Osteocyte (in vitro differentiated cells): ENCODE results near the gene TRIM43. TPM values are rescaled to one million over a fixed set of nuclear protein-coding genes. Genes with fewer than 3 reads are reported as not detected.
"Not testable (repeated sequence)": the region's sequence is repeated elsewhere in the genome, so short reads cannot be mapped to it uniquely, and the experiment has no call there.

Experiments used
- DNase-seq: peaks from one replicate; pipeline ENCODE4 v3.0.0; 2021; ENCODE audit warnings: mixed read lengths; ENCODE audit not compliant: unreplicated experiment; ENCODE audit errors: extremely low spot score
- H3K27ac Mint-ChIP-seq: one replicate; pipeline ENCODE4 v1.8.0; 2021; ENCODE audit warnings: mild to moderate bottlenecking, mixed read lengths; ENCODE audit not compliant: unreplicated experiment
- H3K27me3 Mint-ChIP-seq: one replicate; pipeline ENCODE4 v1.8.0; 2021; ENCODE audit warnings: mixed read lengths; ENCODE audit not compliant: unreplicated experiment
- H3K36me3 Mint-ChIP-seq: one replicate; pipeline ENCODE4 v1.8.0; 2021; ENCODE audit warnings: mixed read lengths; ENCODE audit not compliant: unreplicated experiment
- H3K4me1 Mint-ChIP-seq: one replicate; pipeline ENCODE4 v1.8.0; 2021; ENCODE audit warnings: mixed read lengths; ENCODE audit not compliant: unreplicated experiment
- H3K4me3 Mint-ChIP-seq: one replicate; pipeline ENCODE4 v1.8.0; 2021; ENCODE audit warnings: mild to moderate bottlenecking, moderate library complexity, mixed read lengths; ENCODE audit not compliant: unreplicated experiment
- H3K9me3 Mint-ChIP-seq: one replicate; pipeline ENCODE4 v1.8.0; 2021; ENCODE audit warnings: mixed read lengths; ENCODE audit not compliant: unreplicated experiment
- total RNA-seq: library from RNA; stranded (reverse); gene quantifications from 2 replicates; pipeline ENCODE4 v1.2.1, GENCODE V29; 2021

Gene TRIM43
- total RNA-seq, 1 donor from 2014 or later, result not detected

- not testable (repeated sequence) for H3K4me3 Mint-ChIP-seq, H3K4me1 Mint-ChIP-seq, H3K36me3 Mint-ChIP-seq, H3K9me3 Mint-ChIP-seq, DNase-seq, H3K27me3 Mint-ChIP-seq, H3K27ac Mint-ChIP-seq
Measured at GRCh38 chr2:95613048-95613447, 21.2 kb downstream of the TRIM43 start.

GRCh38 chr2:95622728-95623127 lies 30.9 kb downstream of the TRIM43 start:
- DNase-seq, H3K4me3 Mint-ChIP-seq, H3K4me1 Mint-ChIP-seq: not testable (repeated sequence)

GRCh38 chr2:95630987-95631386 lies 39.2 kb downstream of the TRIM43 start:
- H3K27me3 Mint-ChIP-seq, H3K4me3 Mint-ChIP-seq, H3K36me3 Mint-ChIP-seq, DNase-seq, H3K27ac Mint-ChIP-seq, H3K9me3 Mint-ChIP-seq, H3K4me1 Mint-ChIP-seq: not testable (repeated sequence)

More at GRCh38 chr2:95622728-95623127, 30.9 kb downstream of the TRIM43 start:
- H3K36me3 Mint-ChIP-seq, H3K9me3 Mint-ChIP-seq, H3K27me3 Mint-ChIP-seq, H3K27ac Mint-ChIP-seq: not testable (repeated sequence)

- DNase-seq, H3K4me1 Mint-ChIP-seq, H3K36me3 Mint-ChIP-seq, H3K9me3 Mint-ChIP-seq, H3K4me3 Mint-ChIP-seq, H3K27ac Mint-ChIP-seq, H3K27me3 Mint-ChIP-seq: not testable (repeated sequence)
Measured at GRCh38 chr2:95633626-95634259, 41.9 kb downstream of the TRIM43 start.

- H3K4me3 Mint-ChIP-seq, H3K4me1 Mint-ChIP-seq, H3K9me3 Mint-ChIP-seq, H3K27me3 Mint-ChIP-seq, H3K27ac Mint-ChIP-seq, DNase-seq, H3K36me3 Mint-ChIP-seq: not testable (repeated sequence)
Measured at GRCh38 chr2:95640515-95641288, 48.9 kb downstream of the TRIM43 start.

GRCh38 chr2:95641289-95641575 lies 49.4 kb downstream of the TRIM43 start:
- not testable (repeated sequence) for H3K27ac Mint-ChIP-seq, H3K9me3 Mint-ChIP-seq, H3K27me3 Mint-ChIP-seq, H3K36me3 Mint-ChIP-seq, H3K4me1 Mint-ChIP-seq, H3K4me3 Mint-ChIP-seq, DNase-seq

- not testable (repeated sequence) for H3K4me1 Mint-ChIP-seq, H3K27me3 Mint-ChIP-seq, H3K36me3 Mint-ChIP-seq, H3K27ac Mint-ChIP-seq, DNase-seq, H3K9me3 Mint-ChIP-seq, H3K4me3 Mint-ChIP-seq
Measured at GRCh38 chr2:95641787-95642186, 50.0 kb downstream of the TRIM43 start.

- H3K27ac Mint-ChIP-seq, H3K4me3 Mint-ChIP-seq, H3K9me3 Mint-ChIP-seq, H3K4me1 Mint-ChIP-seq, H3K36me3 Mint-ChIP-seq, H3K27me3 Mint-ChIP-seq, DNase-seq: not testable (repeated sequence)
Measured at GRCh38 chr2:95642360-95642759, 50.6 kb downstream of the TRIM43 start.

GRCh38 chr2:95642951-95643350 lies 51.1 kb downstream of the TRIM43 start:
- not testable (repeated sequence) for H3K4me3 Mint-ChIP-seq, H3K27me3 Mint-ChIP-seq, H3K9me3 Mint-ChIP-seq, DNase-seq, H3K27ac Mint-ChIP-seq, H3K36me3 Mint-ChIP-seq, H3K4me1 Mint-ChIP-seq

- not testable (repeated sequence) for H3K27ac Mint-ChIP-seq, H3K4me1 Mint-ChIP-seq, DNase-seq, H3K9me3 Mint-ChIP-seq, H3K36me3 Mint-ChIP-seq, H3K4me3 Mint-ChIP-seq, H3K27me3 Mint-ChIP-seq
Measured at GRCh38 chr2:95645312-95645711, 53.5 kb downstream of the TRIM43 start.

- H3K4me3 Mint-ChIP-seq, H3K4me1 Mint-ChIP-seq, DNase-seq, H3K36me3 Mint-ChIP-seq, H3K27ac Mint-ChIP-seq, H3K27me3 Mint-ChIP-seq, H3K9me3 Mint-ChIP-seq: not testable (repeated sequence)
Measured at GRCh38 chr2:95646274-95646994, 54.6 kb downstream of the TRIM43 start.

- DNase-seq, H3K9me3 Mint-ChIP-seq, H3K27ac Mint-ChIP-seq, H3K4me1 Mint-ChIP-seq, H3K36me3 Mint-ChIP-seq, H3K27me3 Mint-ChIP-seq, H3K4me3 Mint-ChIP-seq: not testable (repeated sequence)
Measured at GRCh38 chr2:95648894-95649544, 57.2 kb downstream of the TRIM43 start.
